Activated T-cell treated with anti-CD3 and anti-CD28 coated beads, Interleukin-2, amount 50 U/mL, for 4 hours (primary cell): Measurements from ENCODE around the gene TOGARAM1. TPM values are rescaled to one million over a fixed set of nuclear protein-coding genes. Genes with fewer than 3 reads are reported as not detected.

Experiments
- ATAC-seq, 2 donors: fragments of 200-7000 bp; cut with Tn5 transposase; one replicate each; pipeline ENCODE4 v1.10.0; 2021
- DNase-seq: peaks from one replicate; pipeline ENCODE4 v3.0.0-alpha.2; 2020
- H3K27me3 Mint-ChIP-seq: one replicate; pipeline ENCODE4 v1.8.0; 2021; ENCODE audit warnings: low read depth, mixed read lengths
- H3K36me3 Mint-ChIP-seq: one replicate; pipeline ENCODE4 v1.8.0; 2022; ENCODE audit warnings: mixed read lengths; ENCODE audit not compliant: insufficient read depth
- H3K4me1 Mint-ChIP-seq: one replicate; pipeline ENCODE4 v1.8.0; 2021; ENCODE audit warnings: low read depth, mixed read lengths
- H3K4me3 Mint-ChIP-seq: one replicate; pipeline ENCODE4 v1.8.0; 2021; ENCODE audit warnings: mild to moderate bottlenecking, moderate library complexity, mixed read lengths
- H3K9me3 Mint-ChIP-seq: one replicate; pipeline ENCODE4 v1.8.0; 2021; ENCODE audit warnings: mixed read lengths
- total RNA-seq, 3 donors: library from RNA; stranded (reverse); gene quantifications; one replicate each; pipeline ENCODE4 v1.2.1, GENCODE V29; 2021

Gene TOGARAM1
- total RNA-seq: 1 to 10 TPM; 4.8 to 6.8 (median 6.3) TPM

GRCh38 chr14:44961554-44962333, at the start of gene TOGARAM1, which contains the start of gene KLHL28:
Gene TOGARAM1, plus strand, starts transcription at chr14:44962190. Its CDS starts 232 bp downstream, at chr14:44962422.
Gene KLHL28, minus strand, starts transcription at chr14:44961947. Its CDS starts 16,019 bp downstream, at chr14:44945928.
- Mint-ChIP-seq H3K4me1 (peaks cover 61% of the 10 kb centered on the region), H3K9me3 (peaks cover 11% of the 10 kb centered on the region), H3K36me3 (peaks cover 11% of the 10 kb centered on the region), H3K27me3 (no peaks in the 10 kb centered on the region), H3K4me3 (no peak within 1 kb of the TSS)
- DNase-seq: peak; percentile 92
- peak; percentile 94 to 96 for ATAC-seq

GRCh38 chr14:44914849-44915248, 47.1 kb upstream of the TOGARAM1 start:
- Mint-ChIP-seq H3K36me3 (no peaks in the 10 kb centered on the region), H3K9me3 (no peaks in the 10 kb centered on the region), H3K4me1 (no peaks in the 10 kb centered on the region), H3K27me3 (peaks cover 31% of the 10 kb centered on the region), H3K4me3 (no peak overlapping the region)
- DNase-seq (no peak), ATAC-seq (no peak)

- no peak for DNase-seq
- Mint-ChIP-seq H3K36me3 (peaks cover 8% of the 10 kb centered on the region), H3K4me3 (no peak overlapping the region), H3K27me3 (no peaks in the 10 kb centered on the region), H3K4me1 (peaks cover 8% of the 10 kb centered on the region), H3K9me3 (no peaks in the 10 kb centered on the region)
- no peak for ATAC-seq
These were observed 33.2 kb upstream of the TOGARAM1 start for GRCh38 chr14:44928793-44929192.

- H3K4me3 Mint-ChIP-seq: no peak overlapping the region
- H3K4me1 Mint-ChIP-seq: peaks cover 34% of the 10 kb centered on the region
These were observed 26.8 kb upstream of the TOGARAM1 start for GRCh38 chr14:44935155-44935554.

GRCh38 chr14:44937547-44937946, 24.4 kb upstream of the TOGARAM1 start:
- H3K4me1 Mint-ChIP-seq: peaks cover 44% of the 10 kb centered on the region
- H3K27me3 Mint-ChIP-seq: no peaks in the 10 kb centered on the region
- H3K36me3 Mint-ChIP-seq: peaks cover 60% of the 10 kb centered on the region
- H3K9me3 Mint-ChIP-seq: peaks cover 4% of the 10 kb centered on the region
- no peak overlapping the region for H3K4me3 Mint-ChIP-seq
- DNase-seq: no peak
- no peak for ATAC-seq

More at GRCh38 chr14:44935155-44935554, 26.8 kb upstream of the TOGARAM1 start:
- Mint-ChIP-seq H3K36me3 (peaks cover 47% of the 10 kb centered on the region), H3K27me3 (no peaks in the 10 kb centered on the region), H3K9me3 (peaks cover 4% of the 10 kb centered on the region)
- ATAC-seq (no peak), DNase-seq (no peak)

GRCh38 chr14:44940211-44940610, 21.8 kb upstream of the TOGARAM1 start:
- ATAC-seq (no peak), DNase-seq (no peak)
- H3K4me1 Mint-ChIP-seq: peaks cover 47% of the 10 kb centered on the region
- no peak overlapping the region for H3K4me3 Mint-ChIP-seq
- peaks cover 66% of the 10 kb centered on the region for H3K36me3 Mint-ChIP-seq
- H3K27me3 Mint-ChIP-seq: no peaks in the 10 kb centered on the region
- peaks cover 4% of the 10 kb centered on the region for H3K9me3 Mint-ChIP-seq

- Mint-ChIP-seq H3K27me3 (no peaks in the 10 kb centered on the region), H3K4me1 (peaks cover 46% of the 10 kb centered on the region), H3K36me3 (peaks cover 71% of the 10 kb centered on the region), H3K4me3 (no peak overlapping the region), H3K9me3 (peaks cover 4% of the 10 kb centered on the region)
- ATAC-seq (no peak), DNase-seq (no peak)
These were observed 21.0 kb upstream of the TOGARAM1 start for GRCh38 chr14:44940944-44941343.

GRCh38 chr14:44941591-44941990, 20.4 kb upstream of the TOGARAM1 start:
- DNase-seq (no peak), ATAC-seq (no peak)
- H3K4me1 Mint-ChIP-seq: peaks cover 39% of the 10 kb centered on the region
- no peaks in the 10 kb centered on the region for H3K27me3 Mint-ChIP-seq
- peaks cover 65% of the 10 kb centered on the region for H3K36me3 Mint-ChIP-seq
- H3K9me3 Mint-ChIP-seq: peaks cover 4% of the 10 kb centered on the region
- no peak overlapping the region for H3K4me3 Mint-ChIP-seq

- no peak for DNase-seq
- Mint-ChIP-seq H3K9me3 (peaks cover 4% of the 10 kb centered on the region), H3K36me3 (peaks cover 67% of the 10 kb centered on the region), H3K27me3 (no peaks in the 10 kb centered on the region), H3K4me1 (peaks cover 37% of the 10 kb centered on the region), H3K4me3 (no peak overlapping the region)
- no peak for ATAC-seq
These were observed 19.6 kb upstream of the TOGARAM1 start for GRCh38 chr14:44942436-44942835.

GRCh38 chr14:44944107-44944506, 17.9 kb upstream of the TOGARAM1 start:
- peaks cover 42% of the 10 kb centered on the region for H3K4me1 Mint-ChIP-seq
- ATAC-seq (no peak), DNase-seq (no peak)
- H3K27me3 Mint-ChIP-seq: no peaks in the 10 kb centered on the region
- H3K9me3 Mint-ChIP-seq: no peaks in the 10 kb centered on the region
- peaks cover 62% of the 10 kb centered on the region for H3K36me3 Mint-ChIP-seq
- no peak overlapping the region for H3K4me3 Mint-ChIP-seq

GRCh38 chr14:44945264-44945663, 16.7 kb upstream of the TOGARAM1 start:
- no peak for DNase-seq
- no peak for ATAC-seq
- peaks cover 39% of the 10 kb centered on the region for H3K4me1 Mint-ChIP-seq
- H3K36me3 Mint-ChIP-seq: peaks cover 56% of the 10 kb centered on the region
- no peaks in the 10 kb centered on the region for H3K9me3 Mint-ChIP-seq
- no peaks in the 10 kb centered on the region for H3K27me3 Mint-ChIP-seq
- no peak overlapping the region for H3K4me3 Mint-ChIP-seq

- peaks cover 45% of the 10 kb centered on the region for H3K4me1 Mint-ChIP-seq
- H3K36me3 Mint-ChIP-seq: peaks cover 31% of the 10 kb centered on the region
- H3K9me3 Mint-ChIP-seq: no peaks in the 10 kb centered on the region
- DNase-seq (no peak), ATAC-seq (no peak)
- no peaks in the 10 kb centered on the region for H3K27me3 Mint-ChIP-seq
- H3K4me3 Mint-ChIP-seq: no peak overlapping the region
These were observed 10.9 kb upstream of the TOGARAM1 start for GRCh38 chr14:44951051-44951450.

GRCh38 chr14:44952391-44953110, 9.4 kb upstream of the TOGARAM1 start:
- H3K4me1 Mint-ChIP-seq: peaks cover 53% of the 10 kb centered on the region
- H3K4me3 Mint-ChIP-seq: no peak overlapping the region
- no peak for ATAC-seq

GRCh38 chr14:44954750-44955149, 7.2 kb upstream of the TOGARAM1 start:
- peaks cover 14% of the 10 kb centered on the region for H3K36me3 Mint-ChIP-seq
- ATAC-seq: no peak
- no peak for DNase-seq
- H3K27me3 Mint-ChIP-seq: no peaks in the 10 kb centered on the region
- H3K9me3 Mint-ChIP-seq: no peaks in the 10 kb centered on the region
- H3K4me1 Mint-ChIP-seq: peaks cover 56% of the 10 kb centered on the region
- no peak overlapping the region for H3K4me3 Mint-ChIP-seq

More at GRCh38 chr14:44952391-44953110, 9.4 kb upstream of the TOGARAM1 start:
- no peak for DNase-seq
- Mint-ChIP-seq H3K9me3 (no peaks in the 10 kb centered on the region), H3K36me3 (peaks cover 27% of the 10 kb centered on the region), H3K27me3 (no peaks in the 10 kb centered on the region)
